Measurements from ENCODE around the gene ACVR1B.

Gene ACVR1B

DNA sequence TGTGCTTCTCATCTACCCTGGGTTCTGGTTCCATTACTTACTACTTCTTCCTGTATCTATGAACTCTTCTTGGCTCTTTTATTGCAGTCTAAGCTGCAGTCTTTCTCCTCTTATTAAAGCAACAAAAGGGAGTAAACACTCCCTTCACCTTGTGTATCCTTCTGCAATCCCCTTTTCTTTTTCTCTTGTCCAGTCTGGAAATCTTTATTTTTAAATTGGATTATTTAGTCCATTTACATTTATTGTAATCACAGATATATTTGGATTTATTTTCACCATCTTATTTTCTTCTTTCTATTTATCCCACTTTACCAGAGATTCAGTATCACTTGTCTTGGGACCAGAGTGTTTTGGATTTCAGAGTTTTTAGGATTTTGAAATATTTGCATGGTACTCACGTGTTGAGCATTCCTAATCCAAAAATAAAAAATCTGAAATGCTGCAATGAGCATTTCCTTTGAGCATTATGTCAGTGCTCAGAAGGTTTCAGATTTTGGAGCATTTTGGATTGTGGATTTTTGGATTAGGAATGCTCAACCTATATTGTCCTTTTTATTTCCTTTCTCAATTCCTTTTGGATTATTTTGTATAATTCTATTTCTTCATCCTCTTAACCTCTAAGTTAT is 6.8 kb upstream of the ACVR1B start:
- no peak for DNase-seq

DNA sequence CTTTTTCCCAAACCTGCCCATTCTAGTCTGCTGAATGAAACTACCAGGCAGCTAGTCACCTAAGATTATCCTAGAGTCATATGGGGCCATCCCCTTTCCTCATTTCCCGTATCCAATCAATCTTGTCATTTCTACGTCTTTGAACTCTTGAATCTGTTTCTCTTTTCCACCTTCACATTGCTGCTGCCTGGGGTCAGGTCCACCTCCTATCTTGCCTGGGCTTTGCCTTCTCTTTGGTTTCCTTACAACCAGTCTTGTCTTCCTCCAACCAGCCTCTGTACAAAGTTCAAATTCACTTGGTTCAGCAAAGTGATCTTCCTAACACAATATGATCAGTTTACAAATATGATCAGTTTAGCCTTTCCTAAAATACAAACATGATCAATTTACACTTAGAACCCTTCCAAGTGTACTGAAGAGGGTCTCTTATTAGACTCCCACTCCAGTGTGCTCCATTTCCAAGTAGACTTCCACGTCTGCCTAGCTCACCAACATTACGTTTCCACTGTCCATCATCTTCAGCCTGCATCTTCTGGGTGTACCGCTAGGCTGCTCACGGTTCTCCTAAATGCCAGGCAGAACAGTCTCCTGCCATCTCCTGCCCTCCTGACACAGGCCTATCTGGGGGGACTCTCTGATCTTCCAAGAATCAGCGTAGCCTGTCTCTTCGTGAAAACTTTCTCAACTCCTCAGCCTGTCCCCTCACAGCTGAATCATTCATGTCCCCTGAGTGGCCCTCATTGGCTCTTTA is 4.1 kb upstream of the ACVR1B start:
- no peak for DNase-seq

DNA sequence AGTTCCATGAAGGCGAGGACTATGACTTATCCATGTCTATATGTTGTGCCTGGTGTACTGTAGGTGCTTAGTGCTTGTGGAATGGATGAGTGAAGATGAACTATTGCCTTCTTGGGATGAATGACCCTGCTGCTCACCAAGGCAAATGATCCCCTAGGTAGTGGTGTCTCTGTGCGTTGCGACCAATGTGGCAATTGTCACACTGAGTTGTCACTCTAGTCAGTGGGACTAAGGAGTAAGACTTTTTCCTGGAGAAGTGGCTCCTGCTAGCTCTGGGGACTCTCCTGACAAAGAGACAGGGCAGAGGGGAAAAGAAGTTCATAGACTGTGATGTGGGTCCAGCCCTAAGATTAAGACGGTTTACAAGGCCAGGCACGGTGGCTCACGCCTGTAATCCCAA is 3.4 kb upstream of the ACVR1B start:
- no peak for DNase-seq

DNA sequence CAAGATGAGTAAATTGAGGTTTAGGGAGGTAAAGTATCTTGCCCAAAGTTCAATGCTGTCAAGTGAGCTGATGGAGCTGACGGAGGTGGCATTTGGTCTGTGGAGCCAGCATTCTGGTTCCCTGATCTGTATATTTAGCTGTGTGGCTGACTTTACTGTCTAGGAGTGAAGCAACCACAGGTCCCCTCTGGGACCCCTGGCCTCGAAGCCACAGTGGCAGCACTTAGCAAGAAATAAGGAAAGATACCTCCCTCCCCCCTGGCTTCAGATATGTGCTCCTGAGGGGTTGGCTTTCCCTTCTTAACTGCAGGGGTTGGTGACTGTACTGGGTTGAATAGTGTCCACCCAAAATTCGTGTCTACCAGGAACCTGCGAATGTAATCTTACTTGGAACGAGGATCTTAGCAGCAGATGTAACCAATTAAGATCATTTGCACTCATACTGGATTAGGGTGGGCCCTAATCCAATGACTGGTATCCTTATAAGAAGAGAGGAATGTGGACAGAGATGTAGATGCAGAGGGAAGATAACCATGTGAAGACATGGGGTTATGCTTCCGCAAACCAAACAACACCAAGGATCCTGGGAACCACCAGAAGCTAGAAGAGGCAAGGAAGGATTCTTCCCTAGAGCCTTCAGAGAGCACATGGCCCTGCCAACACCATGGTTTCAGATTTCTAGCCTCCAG is 2.0 kb upstream of the ACVR1B start:
- no peak for DNase-seq

DNA sequence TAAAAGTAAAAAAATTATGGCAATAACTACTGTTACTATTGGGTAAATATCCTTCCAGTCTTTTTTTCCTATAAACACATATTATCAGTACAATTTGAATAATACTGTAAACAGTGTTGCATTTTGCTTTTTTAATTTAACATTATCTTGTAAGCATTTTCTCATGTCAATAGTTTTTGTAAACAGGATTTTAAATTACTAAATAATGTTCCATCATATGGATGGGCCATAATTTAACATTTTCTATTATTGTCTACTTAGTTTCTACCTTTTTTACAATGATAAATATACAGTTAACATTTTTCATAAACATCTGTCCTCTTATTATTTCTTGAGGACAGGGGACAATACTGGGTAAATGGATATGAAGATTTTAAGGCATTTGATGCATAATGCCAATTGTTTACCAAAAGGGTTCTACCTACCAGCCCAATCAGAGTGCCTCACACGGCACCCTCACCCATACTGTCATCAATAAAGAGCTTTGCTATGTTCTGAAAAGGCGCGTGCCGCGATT is 759 bp upstream of the ACVR1B start:
- DNase-seq, result no peak

DNA sequence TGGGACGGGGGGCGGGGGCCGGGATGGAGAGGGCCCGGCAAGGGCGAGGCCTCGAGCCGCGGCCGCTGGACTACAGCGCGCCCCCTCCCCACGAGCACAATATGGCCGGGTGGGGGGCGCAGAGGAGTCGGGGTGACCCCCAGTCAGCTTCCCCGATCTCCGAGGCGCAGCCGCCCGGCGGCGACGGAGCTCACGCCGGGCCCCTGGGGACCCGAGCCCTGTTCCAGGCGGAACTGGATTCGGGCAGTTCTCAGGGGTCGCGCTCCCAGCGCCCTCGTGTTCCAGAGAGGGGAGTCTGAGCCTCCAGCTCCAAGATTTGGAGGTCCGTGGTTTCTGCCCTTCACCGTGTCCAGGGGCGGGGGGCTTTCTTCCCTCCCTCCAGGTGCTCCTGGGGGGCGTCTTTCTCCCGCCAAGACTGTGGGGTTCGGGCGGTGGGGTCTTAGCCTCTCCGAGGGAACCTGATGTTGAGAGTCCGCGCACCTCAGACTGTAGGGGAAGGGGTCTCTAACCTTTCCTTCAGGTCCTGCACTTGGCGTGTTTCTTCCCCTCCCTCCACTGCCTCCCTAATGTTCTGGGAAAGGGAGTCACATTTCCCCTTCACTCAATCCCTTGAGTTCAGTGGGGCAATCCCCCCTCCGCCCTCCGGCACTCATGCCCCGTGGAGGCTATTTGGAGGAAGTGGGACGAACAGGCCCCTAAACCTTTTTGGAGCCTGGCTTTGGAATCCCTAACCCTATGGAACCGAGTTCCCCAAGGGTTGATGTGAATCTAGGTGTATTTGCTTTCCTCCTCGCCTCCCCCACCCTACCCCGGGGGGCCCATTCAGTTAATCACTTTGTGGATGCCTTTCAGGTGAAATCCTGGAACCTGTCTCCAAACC is 584 bp downstream of the ACVR1B start:
- peak in 1 of 2 donors; percentile 10 for DNase-seq

DNA sequence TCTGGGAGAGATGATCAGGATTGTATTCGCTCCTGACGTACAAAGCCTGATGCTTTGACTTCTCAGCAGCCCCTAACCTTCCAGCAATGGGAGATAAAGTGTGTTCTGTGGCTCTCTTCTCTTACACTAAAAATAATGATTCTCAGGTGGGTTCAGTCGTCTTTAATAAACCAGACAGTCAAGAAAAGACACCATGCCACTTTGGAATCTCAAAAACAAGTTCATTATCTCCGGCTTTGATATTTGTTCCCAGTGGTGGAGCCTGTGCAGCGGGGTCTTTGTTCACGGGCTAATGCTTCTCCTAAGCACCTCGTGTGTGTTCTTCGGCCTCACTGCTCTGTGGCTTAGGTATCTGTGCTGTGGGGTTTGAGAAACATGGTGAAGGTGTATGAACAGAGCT is 1.6 kb downstream of the ACVR1B start:
- DNase-seq, result no peak

DNA sequence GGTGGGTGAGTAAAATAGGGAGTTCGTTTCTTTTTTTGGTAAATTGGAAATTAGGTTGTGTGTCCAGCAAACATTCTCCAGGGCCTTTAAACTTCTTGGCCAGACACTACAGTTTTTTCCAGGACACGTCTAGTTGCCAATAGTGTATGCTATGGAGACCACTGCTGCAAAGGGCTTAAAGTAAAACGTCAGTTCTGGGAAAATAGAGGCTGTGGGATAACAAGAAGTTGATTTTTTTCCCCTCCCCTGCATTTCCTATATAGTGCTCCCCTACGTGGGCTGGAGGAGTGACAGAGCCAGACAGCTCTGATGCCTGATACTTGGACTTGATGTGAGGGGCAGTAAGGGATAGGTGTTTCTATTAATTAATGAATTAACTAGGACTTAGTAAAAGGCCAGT is 2.4 kb downstream of the ACVR1B start:
- no peak for DNase-seq

DNA sequence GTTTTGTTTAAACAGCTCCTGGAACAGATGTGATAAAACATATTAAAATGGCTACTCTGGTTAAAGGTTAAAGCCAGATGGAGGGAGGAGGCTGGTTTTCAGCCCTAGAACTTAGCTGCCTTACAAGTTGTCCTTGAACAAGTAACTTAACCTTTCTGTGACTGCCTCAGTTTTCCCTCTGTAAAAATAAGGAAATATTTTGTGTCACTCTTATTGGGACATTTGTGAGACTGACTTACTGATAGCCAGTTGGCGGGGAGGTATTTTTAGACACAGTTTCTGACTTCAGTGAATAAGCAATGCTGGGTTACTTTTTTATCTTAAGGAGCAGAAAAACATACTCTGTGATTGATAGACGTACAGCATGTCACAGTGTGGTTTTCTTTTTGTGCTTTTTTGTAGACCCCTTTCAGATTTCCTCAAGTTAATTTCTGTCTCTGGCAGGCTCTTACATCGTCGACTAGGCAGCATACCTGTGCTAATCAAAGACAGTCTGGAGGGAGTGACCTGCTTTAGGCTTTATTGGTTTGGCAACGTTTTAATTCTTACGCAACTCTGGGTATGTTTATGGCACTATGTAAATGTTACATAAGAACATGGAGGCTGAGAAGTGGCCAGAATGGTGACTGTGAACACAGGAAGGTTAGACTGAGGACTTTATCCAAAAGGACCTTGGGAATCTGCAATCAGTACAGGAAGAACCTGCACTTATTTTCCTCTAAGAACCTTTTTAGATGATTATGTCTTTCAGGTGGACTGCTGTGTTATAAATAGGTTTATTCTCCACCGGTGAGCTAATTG is 3.3 kb downstream of the ACVR1B start:
- no peak for DNase-seq

DNA sequence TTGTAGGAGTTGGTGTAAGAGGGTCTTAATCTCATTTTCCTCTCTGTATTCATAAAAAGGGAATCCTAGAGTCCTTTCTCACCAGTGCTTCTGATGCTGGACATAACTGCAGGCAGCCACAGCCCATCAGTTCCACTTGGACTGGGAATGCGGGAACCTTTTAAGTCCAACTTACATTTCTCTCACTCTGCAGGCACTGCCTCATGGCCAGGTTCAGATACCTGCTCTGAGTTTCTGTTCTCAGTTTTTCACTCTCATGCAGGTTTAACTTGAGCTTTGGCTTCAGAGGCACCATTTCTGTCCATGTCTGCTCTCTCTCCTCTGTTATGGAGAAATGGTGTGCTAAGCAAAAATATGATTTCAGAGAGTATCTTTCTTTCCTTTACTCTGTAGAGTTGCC is 4.2 kb downstream of the ACVR1B start:
- no peak for DNase-seq

DNA sequence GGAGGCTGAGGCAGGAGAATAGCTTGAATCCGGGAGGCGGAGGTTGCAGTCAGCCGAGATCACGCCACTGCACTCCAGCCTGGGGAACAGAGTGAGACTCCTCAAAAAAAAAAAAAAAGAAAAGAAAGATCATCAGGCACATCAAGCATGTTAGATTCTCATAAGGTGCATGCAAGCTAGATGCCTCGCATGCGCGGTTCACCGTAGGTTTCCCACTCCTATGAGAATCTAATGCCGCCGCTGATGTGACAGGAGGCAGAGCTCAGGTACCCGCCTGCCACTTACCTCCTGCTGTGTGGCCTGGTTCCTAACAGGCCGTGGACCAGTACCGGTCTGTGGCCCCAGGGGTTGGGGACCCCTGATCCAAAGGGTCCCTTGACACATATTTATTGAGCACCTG is 7.0 kb downstream of the ACVR1B start:
- DNase-seq, result no peak

DNA sequence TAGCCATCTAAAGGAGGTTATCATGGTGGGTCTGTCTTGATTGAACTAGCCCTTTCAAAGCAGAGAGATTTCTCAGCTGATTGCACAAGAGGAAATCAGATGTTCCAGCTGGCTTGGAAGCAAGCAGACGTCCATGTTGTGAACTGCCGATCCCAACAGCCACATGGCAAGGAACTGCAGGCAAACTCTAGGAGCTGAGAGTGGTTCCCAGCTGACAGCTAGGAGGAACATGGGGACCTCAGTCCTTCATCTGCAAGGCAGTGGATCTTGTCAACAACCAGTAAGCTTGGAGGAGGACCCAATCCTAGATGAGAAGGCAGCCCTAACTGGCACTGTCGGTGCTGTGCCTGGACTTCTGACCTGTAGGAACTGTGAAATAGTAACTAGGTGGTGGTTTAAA is 7.7 kb downstream of the ACVR1B start:
- DNase-seq, result no peak

DNA sequence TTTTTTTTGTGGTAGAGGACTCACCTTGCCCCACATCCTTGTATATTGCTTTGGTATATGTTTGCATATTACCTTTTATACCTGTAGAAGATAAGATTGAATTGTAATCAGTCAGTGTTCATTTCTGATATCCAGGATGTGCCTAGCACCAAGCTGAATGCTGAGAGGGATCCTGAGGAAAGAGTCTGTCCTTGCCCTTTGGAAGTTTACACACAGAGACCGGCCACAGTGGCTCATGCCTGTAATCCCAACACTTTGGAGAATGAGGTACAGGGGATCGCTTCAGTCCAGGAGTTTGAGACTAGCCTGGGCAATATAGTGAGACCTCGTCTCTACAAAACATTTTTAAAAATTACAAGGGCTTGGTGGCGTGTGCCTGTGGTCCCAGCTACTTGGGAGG is 8.4 kb downstream of the ACVR1B start:
- no peak for DNase-seq

DNA sequence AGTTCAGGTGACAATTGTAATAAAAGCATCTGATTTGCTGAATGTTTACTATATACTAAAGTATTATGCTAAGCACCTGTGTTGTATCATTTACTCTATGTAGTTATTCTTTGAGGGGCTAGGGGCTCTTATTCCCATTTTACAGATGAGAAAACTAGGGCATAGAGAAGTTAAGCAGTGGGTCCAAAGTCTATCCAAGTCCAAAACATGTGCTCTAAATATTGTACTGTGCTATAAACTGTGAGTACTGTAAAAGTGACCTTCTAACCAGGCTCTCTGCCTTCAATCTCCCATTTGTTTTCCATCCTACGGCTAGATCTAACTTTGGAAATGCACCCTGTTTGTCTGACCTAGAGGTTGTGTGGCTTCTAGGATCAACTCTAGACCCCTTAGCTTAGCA is 9.0 kb downstream of the ACVR1B start:
- no peak for DNase-seq

DNA sequence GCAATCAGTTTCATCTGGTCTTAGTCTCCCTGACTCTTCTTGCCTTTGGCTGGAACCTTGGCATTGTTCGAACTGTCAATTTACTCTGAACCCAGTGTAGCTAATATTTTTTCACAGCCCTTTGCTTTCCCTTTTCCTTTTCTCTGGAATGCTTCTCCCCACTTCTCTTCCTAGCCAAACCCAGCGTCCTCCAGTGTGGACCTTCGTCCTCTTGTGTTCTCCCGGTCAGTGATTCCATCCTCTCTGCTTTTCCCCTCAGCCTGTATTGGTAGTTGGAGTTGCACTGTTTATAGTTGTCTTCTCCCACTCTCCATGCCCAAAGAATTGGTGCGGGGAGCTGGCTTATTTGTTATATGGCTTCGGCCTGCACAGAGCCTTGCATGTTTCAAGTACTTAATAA is 9.4 kb downstream of the ACVR1B start:
- DNase-seq, result no peak

DNA sequence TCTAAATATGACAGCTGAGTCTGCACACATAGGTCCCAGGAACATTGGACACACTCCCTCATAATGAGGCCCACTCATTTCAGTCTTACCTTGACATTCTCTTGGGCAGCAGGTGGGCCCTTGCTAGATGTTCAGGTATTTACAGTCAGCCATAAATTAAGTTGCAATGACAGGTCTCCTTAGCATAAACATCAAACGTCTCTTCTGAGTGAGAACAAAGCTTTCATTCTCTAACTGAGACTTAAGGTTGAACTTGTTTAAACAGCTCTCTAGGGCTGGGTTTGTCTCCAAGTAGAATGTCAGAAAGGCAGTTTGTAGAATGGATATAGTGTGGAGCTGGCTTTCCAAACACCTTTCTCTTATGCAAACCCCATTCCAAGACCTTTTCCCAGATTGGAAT is 10.3 kb downstream of the ACVR1B start:
- DNase-seq, result no peak

DNA sequence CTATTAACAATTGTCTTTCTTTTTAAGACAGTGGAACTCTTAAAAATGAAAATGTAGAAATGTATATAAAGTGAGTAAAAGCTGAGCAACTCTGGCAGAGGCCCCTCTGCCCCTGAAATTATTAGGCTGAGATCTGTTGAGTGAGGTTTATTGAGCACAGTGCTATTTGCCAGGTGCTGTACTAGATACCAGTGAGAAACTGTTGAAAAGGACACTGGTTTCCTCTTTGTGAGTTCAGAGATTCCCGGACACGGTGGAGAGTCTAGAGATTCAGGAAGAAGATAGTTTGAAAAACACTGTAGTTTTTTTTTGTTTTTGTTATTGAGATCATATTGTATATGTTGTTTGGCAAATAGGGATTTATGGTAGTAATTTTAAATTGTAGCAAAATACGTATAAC is 11.2 kb downstream of the ACVR1B start:
- DNase-seq, result no peak

DNA sequence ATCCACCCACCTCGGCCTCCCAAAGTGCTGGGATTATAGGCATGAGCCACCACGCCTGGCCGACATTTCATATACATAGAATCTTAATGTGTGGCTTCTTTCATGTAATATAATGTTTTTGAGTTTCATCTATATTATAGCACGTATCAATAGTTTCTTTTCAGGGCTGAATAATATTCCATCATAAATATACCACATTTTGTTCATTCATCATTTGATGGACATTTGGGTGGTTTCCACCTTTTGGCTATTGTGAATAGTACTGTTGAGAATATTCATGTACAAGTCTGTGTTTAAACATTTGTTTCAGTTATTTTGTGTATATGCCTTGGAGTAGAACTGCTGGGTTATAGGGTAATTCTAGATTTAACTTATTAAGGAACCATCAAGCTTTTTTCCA is 12.0 kb downstream of the ACVR1B start:
- no peak for DNase-seq

DNA sequence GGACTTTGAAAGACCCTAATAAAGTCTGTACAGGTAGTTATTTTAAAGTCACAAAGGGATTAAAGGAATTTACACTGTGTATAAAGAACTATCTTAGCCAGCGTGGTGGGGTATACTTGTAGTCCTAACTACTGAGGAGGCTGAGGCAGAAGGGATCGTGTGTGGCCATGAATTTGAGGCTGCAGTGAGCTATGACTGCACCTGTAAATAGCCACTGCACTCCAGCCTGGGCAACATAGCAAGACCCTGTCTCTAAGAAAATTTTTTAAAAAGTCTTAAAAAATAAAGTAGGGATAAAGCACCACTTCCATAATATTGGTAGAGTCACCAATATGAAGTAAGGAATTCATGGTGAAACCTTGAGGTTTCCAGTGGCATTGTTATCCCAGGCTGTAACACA is 18.1 kb downstream of the ACVR1B start:
- DNase-seq, result no peak

DNA sequence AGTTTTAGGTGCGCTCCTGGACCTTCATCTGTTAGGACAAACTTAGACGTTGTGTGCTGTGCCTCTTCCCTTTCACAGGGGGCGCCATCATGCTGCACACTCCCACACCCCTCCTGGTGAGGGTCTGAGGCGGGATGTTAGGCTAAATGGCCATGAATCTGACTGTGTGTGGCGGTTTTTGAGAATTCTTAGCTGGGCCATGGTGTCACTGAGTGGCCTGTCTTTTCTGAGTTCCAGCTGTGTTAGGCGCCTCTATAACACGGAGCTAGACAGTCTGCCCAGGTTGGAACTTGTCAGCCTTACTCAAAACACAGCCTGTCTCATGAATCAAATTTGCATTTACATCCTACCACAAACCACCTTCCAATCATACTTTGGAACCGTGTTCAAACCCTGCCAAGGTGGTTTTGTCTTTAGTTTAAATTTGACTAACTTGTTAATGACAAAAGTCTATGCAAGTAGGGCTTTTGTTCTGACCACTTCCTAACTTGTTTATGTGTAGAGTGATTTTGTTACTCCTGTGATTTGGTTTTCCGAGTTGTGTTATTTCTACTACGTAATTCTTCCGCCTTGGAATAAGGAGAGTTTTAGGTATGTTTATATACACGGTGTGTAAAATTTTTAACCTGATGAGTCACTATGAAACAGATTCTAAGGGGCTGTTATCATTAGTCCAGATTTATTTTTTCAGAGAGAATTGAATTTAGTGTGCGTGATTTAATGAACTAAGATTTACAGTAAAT is 19.6 kb downstream of the ACVR1B start:
- DNase-seq, result peak; percentile 36 to 45

DNA sequence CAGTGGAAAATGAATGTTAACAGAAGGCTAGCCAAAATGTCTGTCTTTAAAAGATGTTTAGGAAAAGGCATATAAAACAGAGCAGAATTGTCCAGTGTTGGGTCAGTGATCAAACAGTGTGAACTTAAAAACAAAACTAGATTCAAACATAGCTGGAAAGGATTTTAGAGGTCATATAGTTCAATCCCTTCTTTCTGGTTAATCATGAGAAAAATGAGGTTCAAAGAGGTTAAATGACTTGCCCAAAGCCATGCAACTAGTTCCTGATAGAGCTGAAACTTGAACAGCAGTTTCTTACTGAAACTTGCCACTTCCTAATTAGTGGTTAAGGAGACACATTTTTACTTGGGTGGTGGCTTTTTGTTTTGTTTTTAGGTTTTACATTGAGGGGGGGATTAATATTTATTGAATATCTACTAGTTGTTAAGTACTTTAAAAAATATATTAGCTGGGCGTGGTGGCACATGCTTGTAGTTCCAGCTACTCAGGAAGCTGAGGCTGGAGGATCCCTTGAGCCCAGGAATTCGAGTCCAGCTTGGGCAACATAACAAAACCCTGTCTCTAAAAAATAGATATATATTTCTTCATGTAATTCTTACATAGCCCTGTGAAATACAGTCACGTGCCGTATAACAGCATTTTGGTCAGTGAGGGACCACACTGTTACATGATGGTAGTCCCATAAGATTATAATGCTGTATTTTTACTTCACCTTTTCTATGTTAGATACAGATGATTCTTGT is 20.4 kb downstream of the ACVR1B start:
- DNase-seq, result no peak

Data from CD4-positive, alpha-beta T cell treated with Interleukin-1 beta for 1 hour (primary cell).